Measurements from ENCODE around the gene CENPP.

GRCh38 chr9:92480291-92480771 is 154.6 kb downstream of the CENPP start:
- TF ChIP-seq, protein P1, sequence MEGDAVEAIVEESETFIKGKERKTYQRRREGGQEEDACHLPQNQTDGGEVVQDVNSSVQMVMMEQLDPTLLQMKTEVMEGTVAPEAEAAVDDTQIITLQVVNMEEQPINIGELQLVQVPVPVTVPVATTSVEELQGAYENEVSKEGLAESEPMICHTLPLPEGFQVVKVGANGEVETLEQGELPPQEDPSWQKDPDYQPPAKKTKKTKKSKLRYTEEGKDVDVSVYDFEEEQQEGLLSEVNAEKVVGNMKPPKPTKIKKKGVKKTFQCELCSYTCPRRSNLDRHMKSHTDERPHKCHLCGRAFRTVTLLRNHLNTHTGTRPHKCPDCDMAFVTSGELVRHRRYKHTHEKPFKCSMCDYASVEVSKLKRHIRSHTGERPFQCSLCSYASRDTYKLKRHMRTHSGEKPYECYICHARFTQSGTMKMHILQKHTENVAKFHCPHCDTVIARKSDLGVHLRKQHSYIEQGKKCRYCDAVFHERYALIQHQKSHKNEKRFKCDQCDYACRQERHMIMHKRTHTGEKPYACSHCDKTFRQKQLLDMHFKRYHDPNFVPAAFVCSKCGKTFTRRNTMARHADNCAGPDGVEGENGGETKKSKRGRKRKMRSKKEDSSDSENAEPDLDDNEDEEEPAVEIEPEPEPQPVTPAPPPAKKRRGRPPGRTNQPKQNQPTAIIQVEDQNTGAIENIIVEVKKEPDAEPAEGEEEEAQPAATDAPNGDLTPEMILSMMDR (IDR thresholded peaks at IDR 0.05): no peak
- TF ChIP-seq POLR2A (IDR thresholded peaks at IDR 0.05): peak; percentile 39 to 49
